Ishikawa (cell line): ENCODE measurements around the gene PDE10A.

Experiments used
- CEBPB ChIP-seq: IDR thresholded peaks from 2 replicates; pipeline ENCODE4 v1.6.1; 2012
- CREB1 ChIP-seq: IDR thresholded peaks from 2 replicates; pipeline ENCODE4 v1.6.1; 2012; ENCODE audit warnings: low read depth
- EGR1 ChIP-seq: IDR thresholded peaks from 2 replicates; pipeline ENCODE4 v1.6.1; 2012
- EP300 ChIP-seq: IDR thresholded peaks from 2 replicates; pipeline ENCODE4 v1.6.1; 2012; ENCODE audit warnings: borderline replicate concordance
- FOXM1 ChIP-seq: IDR thresholded peaks from 2 replicates; pipeline ENCODE4 v1.6.1; 2012; ENCODE audit warnings: low read depth, borderline replicate concordance
- MAX ChIP-seq: IDR thresholded peaks from 2 replicates; pipeline ENCODE4 v1.6.1; 2012
- RAD21 ChIP-seq: IDR thresholded peaks from 2 replicates; pipeline ENCODE4 v1.6.1; 2012; ENCODE audit warnings: low read depth
- TAF1 ChIP-seq: IDR thresholded peaks from 2 replicates; pipeline ENCODE4 v1.6.1; 2012; ENCODE audit warnings: low read depth, mild to moderate bottlenecking
- YY1 ChIP-seq: IDR thresholded peaks from 2 replicates; pipeline ENCODE4 v1.6.1; 2012; ENCODE audit warnings: low read depth

- TF ChIP-seq CREB1 (no peak), RAD21 (no peak), YY1 (no peak), TAF1 (no peak), MAX (no peak), CEBPB (no peak), FOXM1 (no peak), EP300 (no peak), EGR1 (no peak)
Measured at GRCh38 chr6:165447141-165447540, 215.9 kb downstream of the PDE10A start.
